PFSK-1 (cell line): ENCODE data around the gene PCCB.

Experiments
- FOXP2 ChIP-seq: optimal IDR thresholded peaks from 2 replicates; pipeline ENCODE3; 2011; ENCODE audit warnings: borderline replicate concordance, control low read depth, inconsistent platforms; ENCODE audit not compliant: insufficient read depth; ENCODE audit errors: extremely low read length, extremely low read depth
- POLR2AphosphoS5 ChIP-seq: IDR thresholded peaks from 2 replicates; pipeline ENCODE4 v1.6.1; 2012; ENCODE audit warnings: low read depth, mild to moderate bottlenecking, control low read depth, low read length, moderate library complexity
- REST ChIP-seq, 2 experiments: IDR thresholded peaks; 2 replicates each; pipeline versions ENCODE4 v1.6.1 to v1.8.0; 2011 to 2012; ENCODE audit warnings: low read depth in 2 of 2, low read length in 2 of 2, control low read depth in 1 of 2, inconsistent platforms in 1 of 2, mild to moderate bottlenecking in 1 of 2, moderate library complexity in 1 of 2; ENCODE audit not compliant: insufficient read depth in 1 of 2
- SIN3A ChIP-seq: IDR thresholded peaks from 2 replicates; pipeline ENCODE4 v1.6.1; 2012; ENCODE audit warnings: mild to moderate bottlenecking, low read length, moderate library complexity, borderline replicate concordance; ENCODE audit not compliant: insufficient read depth
- TAF1 ChIP-seq: IDR thresholded peaks from 2 replicates; pipeline ENCODE4 v1.6.1; 2012; ENCODE audit warnings: low read length, control low read depth, borderline replicate concordance; ENCODE audit not compliant: insufficient read depth

The PCCB gene

GRCh38 chr3:136366289-136366688, 116.1 kb downstream of the PCCB start:
- TF ChIP-seq POLR2AphosphoS5 (no peak), TAF1 (no peak), REST (IDR thresholded peaks at IDR 0.05; ENCODE audit: insufficient read depth in 1 of 2, low read depth in 2 of 2, low read length in 2 of 2) (no peak), SIN3A (no peak), FOXP2 (no peak)

GRCh38 chr3:136377508-136377907, 127.4 kb downstream of the PCCB start:
- no peak for TF ChIP-seq POLR2AphosphoS5
- no peak for TF ChIP-seq REST (IDR thresholded peaks at IDR 0.05; ENCODE audit: insufficient read depth in 1 of 2, low read depth in 2 of 2, low read length in 2 of 2)
- TF ChIP-seq FOXP2 = no peak
- no peak for TF ChIP-seq TAF1
- TF ChIP-seq SIN3A = no peak

GRCh38 chr3:136378011-136378410, 127.9 kb downstream of the PCCB start:
- TF ChIP-seq TAF1 = no peak
- TF ChIP-seq REST (IDR thresholded peaks at IDR 0.05; ENCODE audit: insufficient read depth in 1 of 2, low read depth in 2 of 2, low read length in 2 of 2) = no peak
- no peak for TF ChIP-seq POLR2AphosphoS5
- TF ChIP-seq SIN3A = no peak
- TF ChIP-seq FOXP2 = no peak
